ENCODE measurements around the gene MUC20.

DNA sequence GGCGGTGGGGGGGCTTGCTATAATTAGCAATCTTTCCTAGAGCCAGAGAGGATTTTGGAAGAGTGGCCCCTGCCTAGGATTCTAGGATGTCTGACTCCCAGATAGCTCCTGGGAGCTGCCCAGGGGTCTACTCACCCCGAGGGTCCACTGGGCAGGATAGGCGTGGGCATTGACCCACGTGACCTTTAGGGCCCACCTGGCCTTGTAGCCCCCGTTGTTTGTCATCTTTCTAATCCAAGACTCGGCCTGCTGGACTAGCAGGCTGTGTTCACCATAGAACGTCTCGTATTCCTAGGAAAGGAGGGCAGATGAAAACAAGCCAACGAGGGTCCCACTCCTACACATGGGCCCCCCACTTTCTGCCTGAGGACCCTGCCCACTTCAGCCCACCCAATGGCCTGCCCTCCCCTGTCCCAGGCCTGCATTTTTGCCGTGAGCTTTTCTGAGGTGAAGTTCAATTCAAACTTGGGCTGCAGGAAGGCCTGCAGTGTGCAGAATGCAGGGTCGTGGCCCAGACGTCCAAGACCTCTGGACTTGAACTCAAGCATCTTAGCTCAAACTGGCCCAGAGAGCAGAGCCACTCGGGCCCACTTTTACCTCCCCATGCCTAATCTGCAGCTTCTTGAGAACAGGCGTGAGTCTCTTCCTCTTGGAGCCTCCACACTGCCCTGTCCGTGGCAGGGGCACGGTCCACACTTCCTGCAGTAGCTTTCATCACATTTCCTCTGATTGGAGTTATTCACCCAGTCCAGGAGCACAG is 49.5 kb downstream of the MUC20 start:
- TF ChIP-seq, protein P1, sequence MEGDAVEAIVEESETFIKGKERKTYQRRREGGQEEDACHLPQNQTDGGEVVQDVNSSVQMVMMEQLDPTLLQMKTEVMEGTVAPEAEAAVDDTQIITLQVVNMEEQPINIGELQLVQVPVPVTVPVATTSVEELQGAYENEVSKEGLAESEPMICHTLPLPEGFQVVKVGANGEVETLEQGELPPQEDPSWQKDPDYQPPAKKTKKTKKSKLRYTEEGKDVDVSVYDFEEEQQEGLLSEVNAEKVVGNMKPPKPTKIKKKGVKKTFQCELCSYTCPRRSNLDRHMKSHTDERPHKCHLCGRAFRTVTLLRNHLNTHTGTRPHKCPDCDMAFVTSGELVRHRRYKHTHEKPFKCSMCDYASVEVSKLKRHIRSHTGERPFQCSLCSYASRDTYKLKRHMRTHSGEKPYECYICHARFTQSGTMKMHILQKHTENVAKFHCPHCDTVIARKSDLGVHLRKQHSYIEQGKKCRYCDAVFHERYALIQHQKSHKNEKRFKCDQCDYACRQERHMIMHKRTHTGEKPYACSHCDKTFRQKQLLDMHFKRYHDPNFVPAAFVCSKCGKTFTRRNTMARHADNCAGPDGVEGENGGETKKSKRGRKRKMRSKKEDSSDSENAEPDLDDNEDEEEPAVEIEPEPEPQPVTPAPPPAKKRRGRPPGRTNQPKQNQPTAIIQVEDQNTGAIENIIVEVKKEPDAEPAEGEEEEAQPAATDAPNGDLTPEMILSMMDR (IDR thresholded peaks at IDR 0.05) = no peak
- TF ChIP-seq POLR2A (IDR thresholded peaks at IDR 0.05) = no peak
